GM19468 (cell line): ENCODE results near the gene HDHD5.

Source experiments
- ATAC-seq: cut with Tn5 transposase; IDR thresholded peaks from one replicate; pipeline ENCODE4 v1.9.1; 2021; ENCODE audit warnings: mild to moderate bottlenecking, moderate library complexity, moderate number of reproducible peaks; ENCODE audit not compliant: unreplicated experiment; ENCODE audit errors: extremely low read depth

Gene HDHD5

GRCh38 chr22:17108256-17109112 is 50.6 kb downstream of the HDHD5 start:
- no peak for ATAC-seq

GRCh38 chr22:17107547-17107810 is 51.6 kb downstream of the HDHD5 start:
- ATAC-seq, result no peak

- ATAC-seq, result no peak
Measured at GRCh38 chr22:17106785-17107546, 52.1 kb downstream of the HDHD5 start.

DNA sequence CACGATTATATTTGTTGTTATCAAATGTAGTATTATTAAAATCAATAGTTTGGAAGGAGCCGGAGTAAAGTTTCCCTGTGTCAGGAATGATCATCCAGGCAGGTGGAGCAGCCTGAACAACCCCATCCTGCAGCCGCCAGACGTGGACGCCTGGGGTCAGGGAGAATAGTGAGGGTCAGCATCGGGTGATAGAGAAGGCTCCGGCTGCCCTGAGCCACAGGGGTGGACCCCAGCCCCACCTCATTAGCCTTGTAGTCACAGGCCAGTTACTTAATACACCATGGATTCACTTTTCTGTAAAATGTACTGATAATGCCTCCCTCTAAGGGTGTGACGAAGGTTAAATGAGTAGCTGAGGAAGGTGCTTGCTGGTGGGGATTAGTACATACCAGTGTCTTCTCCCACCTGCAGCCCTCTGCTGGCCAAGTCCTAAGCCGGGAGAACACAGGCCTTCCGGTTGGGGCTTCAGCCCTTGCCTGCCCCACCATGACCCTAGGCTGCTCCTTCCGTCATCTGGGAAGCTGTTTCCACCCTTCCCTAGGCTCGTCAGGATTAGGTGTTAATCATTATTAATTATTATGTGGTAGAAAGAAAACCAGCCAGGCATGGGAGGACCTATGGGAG is 52.8 kb downstream of the HDHD5 start:
- no peak for ATAC-seq

DNA sequence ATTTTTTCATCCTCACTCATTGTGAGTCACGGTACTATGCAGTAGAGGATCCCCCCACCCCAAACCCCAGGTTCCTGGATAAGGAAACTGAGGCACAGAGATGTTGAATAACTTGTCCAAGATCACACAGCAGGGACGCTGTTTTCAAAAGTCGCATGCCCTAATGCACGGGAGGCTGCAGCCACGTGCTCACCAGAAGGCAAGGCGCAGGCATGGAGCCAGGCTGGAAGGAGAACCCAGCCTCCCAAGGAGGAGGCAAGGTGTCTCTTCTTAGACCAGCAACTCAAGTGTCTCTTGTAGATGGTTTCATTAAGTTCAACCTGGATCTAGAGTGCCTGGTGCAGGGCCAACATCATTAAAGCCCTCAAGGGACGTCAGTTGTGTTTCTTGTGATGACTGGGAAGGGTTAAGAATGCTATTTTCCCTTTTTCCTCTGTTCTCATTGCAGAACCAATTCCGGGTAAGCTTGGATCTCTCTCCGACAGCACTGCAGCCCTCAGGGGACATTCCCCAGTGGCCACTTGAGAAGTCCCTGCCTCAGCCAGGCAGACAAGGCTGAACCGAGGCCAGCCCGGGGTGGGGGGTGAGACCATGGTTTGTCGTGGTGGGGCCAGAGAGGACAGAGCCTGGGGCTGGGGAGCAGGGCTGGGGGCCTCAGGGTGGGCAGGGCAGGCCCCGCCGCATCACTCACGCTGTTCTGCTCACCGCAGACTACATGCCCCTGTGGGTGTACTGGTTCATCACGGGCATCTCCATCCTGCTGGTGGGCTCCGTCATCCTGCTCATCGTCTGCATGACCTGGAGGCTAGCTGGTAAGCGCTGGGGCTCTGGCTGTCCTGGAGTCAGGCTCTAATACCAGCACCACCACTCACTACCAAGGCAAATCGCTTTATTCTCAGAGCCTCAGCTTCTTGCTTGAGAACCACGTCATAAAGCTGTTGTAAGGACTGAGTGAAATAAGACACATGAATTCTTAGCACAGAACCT is 53.6 kb downstream of the HDHD5 start:
- ATAC-seq, result no peak

DNA sequence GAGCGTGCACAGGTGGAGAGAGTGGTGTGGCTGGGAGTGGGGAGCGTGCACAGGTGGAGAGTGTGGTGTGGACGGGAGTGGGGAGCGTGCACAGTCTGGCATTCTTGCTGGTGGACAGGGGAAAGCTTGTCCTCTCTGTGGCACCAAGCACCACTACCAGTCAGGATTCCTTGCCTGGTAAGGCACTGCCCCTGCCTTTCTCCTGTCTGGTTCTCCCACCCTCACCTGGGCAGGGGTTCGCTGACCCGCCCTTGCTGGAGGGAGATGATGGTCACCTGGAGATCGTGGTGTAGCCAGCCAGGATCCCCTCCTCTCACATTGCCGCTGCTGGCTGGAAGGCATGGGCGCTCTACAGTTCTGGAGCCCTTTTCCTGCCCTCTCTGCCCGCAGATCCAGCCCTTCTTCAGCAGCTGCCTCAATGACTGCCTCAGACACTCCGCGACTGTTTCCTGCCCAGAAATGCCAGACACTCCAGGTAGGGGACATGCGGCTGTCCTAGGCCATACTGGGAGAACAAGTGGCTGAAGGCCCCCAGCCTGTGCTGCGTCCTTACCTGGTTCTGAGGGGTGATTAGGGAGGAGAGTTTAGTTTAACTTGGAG is 54.6 kb downstream of the HDHD5 start:
- ATAC-seq, result no peak

GRCh38 chr22:17103351-17103750 is 55.7 kb downstream of the HDHD5 start:
- ATAC-seq, result no peak

DNA sequence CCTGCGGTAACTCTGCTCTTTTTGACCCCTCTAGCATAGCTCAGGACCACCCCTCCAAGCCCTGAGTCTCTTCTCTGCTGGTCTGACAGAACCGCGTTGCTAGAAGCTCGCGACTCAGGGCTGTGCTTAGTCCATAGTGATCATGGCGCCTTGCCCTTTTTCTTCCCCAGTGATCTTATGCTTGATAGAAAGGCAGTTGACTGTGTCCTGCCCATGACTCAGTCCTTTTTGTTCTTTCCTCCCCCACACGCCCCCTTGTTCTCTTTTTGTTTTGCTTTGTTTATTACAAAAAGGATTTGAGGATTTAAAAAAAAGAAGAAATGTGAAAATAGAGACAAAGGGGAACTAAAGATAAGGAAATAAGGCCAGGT is 56.8 kb downstream of the HDHD5 start:
- no peak for ATAC-seq

GRCh38 chr22:17101475-17102296 is 57.4 kb downstream of the HDHD5 start:
- ATAC-seq, result no peak

DNA sequence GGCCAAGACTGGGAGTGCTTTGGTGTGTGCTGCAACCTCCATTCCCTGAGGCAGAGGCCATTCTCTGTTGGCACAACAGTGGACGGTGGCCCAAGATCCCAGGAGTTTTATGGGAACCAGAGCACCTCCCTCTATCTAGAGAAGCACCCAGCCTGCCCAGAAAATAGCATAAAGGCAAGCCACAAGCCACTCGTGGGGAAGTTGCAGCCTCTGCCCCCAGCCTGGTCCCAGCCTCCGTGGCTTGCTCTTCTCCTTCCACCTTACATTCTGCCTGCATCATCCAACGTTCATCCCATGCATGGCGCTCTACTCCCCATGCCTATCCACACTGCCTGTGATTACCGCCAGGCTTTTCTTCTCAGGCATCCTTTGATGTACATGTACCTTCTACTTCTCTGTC is 58.5 kb downstream of the HDHD5 start:
- no peak for ATAC-seq

DNA sequence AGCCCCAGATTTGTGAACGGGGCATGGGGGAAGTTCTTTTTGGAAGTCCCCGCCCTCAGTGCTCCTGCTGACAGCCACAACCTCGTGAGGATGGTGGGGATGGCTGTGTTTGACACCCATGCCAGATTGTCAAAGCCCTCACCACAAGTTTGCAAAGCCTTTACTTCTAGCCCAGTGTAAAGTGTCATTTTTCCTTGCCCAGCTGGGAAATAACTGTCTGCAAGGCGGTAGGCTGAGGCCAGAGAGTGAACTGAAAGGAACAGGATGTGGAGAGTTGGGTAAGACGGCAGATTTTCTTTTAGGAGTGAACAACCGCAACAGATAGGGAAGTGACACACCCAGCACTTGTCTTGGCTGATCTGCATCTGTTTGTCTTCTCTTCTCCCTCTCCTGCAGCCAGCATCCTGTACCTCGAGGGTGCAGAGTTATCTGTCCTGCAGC is 60.7 kb downstream of the HDHD5 start:
- ATAC-seq, result no peak

DNA sequence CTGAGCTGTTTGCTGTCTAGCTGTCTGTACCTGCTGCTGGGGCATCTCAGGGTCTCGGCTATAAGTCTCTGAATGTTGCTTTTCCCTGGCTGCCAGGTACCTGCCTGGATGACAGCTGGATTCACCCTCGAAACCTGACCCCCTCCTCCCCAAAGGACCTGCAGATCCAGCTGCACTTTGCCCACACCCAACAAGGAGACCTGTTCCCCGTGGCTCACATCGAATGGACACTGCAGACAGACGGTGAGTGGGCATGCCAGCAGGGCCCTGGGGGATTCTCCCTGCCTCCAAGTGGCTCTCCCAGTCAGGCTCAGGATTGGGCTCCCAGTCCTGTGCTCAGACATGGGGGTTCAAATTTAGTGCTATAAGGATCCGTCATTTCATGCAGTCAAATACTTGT is 61.4 kb downstream of the HDHD5 start:
- no peak for ATAC-seq

- ATAC-seq, result no peak
Measured at GRCh38 chr22:17097062-17097461, 62.0 kb downstream of the HDHD5 start.

DNA sequence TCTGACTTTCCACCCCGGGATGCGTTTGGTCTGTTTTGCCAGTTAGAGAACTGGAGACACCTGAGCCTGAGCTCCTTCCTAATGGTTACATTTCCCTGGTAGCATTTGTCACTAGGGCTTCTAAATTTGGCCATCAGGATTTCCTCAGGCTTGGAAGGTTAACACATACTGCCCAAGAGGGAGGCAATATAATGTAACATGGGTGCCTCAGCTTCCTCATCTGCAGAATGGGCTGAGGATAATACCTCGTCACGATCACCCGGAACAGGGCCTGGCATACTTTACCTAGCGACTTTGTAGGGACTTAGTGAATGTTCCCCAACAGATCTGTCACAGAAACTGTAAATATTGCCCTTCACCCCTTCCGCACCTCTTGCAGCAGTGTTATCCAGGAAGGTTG is 63.0 kb downstream of the HDHD5 start:
- no peak for ATAC-seq

DNA sequence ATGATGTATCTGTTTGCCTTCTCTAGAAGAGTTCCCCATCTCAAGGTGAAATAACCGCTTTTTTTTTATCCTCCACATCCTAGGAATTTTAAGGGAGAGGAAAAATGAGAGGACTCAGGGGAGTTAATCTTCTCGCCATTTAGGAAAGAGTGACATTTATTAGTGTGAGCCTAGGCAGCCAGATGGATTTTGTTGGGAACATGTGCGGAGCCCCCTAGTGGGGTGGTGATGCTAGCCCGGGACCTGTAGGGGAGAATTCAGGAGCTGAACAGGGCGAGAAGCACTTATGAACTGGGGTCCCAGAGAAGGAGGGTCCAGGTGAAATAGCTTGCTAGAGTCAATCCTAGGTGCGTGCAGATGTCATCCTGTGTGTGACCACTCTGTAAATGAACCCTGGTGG is 63.5 kb downstream of the HDHD5 start:
- no peak for ATAC-seq

DNA sequence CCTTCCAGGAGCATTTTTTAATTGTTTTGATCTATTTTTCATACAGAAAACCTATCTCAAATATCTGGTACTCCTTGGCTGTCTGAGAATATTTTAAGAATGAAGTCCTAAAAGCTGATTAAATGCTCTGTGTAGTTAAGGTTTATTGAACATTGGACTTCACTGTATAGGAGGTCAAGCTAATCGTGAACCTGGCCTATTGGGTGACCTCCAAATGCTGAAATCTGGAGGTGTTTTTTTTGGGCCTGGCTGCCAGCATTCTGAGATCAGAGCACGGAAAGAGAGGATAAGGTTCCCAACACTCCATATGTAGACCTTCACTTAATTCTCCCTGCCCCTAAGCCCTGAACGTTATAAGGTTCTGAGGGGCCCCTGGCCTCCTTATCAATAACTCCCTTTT is 66.0 kb downstream of the HDHD5 start:
- ATAC-seq, result no peak

GRCh38 chr22:17091851-17092250 is 67.2 kb downstream of the HDHD5 start:
- ATAC-seq, result no peak

GRCh38 chr22:17090550-17090949 is 68.5 kb downstream of the HDHD5 start:
- no peak for ATAC-seq
